HG03558 (cell line): Measurements from ENCODE around the gene CLDN6.
"Not testable (repeated sequence)": the region's sequence is repeated elsewhere in the genome, so short reads cannot be mapped to it uniquely, and the experiment has no call there.

ENCODE experiments used
- ATAC-seq: cut with Tn5 transposase; IDR thresholded peaks from one replicate; pipeline ENCODE4 v1.9.1; 2021; ENCODE audit warnings: moderate number of reproducible peaks; ENCODE audit not compliant: unreplicated experiment; ENCODE audit errors: extremely low read depth

The CLDN6 gene, protein sequence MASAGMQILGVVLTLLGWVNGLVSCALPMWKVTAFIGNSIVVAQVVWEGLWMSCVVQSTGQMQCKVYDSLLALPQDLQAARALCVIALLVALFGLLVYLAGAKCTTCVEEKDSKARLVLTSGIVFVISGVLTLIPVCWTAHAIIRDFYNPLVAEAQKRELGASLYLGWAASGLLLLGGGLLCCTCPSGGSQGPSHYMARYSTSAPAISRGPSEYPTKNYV

DNA sequence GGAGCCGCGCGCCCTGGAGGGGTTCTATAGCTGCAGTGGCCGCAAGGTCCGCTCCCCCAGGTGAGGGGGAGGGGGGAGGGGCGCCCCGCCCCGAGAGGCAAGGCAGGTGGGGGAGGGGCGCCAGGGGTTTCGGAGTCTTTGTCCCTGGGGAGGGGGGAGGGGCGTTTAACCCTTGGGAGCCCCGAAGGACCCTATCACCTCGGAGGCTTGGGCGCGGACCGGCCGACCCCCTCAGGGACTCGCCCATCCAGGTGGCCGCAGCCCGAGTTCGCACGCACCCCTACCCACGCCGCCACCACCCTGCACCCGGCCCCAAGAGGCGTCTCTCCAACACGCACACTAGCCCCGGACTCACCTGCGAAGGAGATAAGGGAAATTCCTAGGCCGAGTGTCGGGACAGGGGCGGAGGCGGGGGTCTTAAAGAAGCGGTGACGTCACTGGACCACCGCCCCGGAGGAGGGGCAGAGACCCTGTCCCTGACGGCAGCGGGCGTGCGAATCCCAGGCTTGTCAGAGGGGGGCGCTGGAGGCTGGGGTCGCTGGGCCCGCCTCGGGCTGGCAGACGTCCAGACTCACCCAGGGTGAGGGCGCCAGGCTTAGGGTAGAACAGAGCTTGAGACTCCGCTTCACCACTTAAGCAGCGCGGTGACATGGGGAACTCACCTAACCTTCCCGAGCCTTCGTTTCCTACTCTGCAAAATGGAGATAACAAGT lies at the start of gene CLDN6:
Gene CLDN6 (minus strand): TSS at position 390 of the 713 bp plus-strand sequence. CDS start 2,162 bp downstream, outside the sequence.
- no peak for ATAC-seq

DNA sequence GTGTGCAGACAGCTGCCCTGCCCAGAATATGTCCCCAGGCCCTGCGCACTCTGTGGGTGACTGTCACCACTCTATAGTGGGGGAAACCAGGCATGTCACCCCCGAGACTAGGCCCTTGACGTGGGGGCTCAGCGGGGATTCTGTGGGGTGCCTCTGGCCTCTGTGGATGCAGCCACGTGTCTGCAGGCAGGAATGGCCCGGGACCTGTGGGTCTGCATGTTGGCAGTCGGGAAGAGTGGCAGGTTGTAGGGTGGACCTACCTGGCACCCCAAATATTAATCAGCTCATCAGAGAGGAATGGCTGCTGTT lies 48.4 kb upstream of the CLDN6 start:
- ATAC-seq, result no peak

DNA sequence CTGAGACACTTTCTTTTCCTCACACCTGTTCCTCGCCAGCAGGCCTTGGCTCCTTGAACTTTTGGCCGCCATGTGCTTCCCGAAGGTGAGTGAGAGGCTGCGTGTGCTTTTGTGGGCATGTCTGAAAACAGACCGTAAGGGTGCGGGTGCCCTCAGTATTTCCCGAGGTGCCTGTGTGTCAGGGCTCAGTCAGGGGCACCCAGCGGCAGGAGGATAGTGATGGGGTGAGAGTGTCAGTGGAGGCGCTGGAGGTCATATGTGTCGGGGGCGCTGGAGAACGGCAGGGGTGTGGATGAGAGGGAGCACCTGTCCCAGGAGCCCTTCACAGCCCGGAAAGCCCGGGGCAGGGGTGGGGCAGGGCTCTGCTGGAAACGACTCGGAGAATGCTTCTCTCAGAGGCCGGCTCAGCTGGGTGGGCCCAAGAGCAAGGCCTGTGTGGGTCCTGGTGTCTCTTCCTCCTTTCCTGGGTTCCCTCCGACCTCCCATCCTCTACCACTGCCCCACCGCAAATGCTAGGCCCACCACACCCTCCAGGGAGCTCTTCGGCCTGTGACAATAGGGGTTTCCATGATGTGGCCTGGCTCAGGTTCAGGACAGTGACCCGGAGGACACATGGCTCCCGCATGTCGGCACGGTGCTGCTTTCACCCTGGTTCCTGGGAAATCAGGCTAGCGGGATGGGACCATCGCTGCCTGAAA lies 47.9 kb upstream of the CLDN6 start:
- ATAC-seq, result no peak

DNA sequence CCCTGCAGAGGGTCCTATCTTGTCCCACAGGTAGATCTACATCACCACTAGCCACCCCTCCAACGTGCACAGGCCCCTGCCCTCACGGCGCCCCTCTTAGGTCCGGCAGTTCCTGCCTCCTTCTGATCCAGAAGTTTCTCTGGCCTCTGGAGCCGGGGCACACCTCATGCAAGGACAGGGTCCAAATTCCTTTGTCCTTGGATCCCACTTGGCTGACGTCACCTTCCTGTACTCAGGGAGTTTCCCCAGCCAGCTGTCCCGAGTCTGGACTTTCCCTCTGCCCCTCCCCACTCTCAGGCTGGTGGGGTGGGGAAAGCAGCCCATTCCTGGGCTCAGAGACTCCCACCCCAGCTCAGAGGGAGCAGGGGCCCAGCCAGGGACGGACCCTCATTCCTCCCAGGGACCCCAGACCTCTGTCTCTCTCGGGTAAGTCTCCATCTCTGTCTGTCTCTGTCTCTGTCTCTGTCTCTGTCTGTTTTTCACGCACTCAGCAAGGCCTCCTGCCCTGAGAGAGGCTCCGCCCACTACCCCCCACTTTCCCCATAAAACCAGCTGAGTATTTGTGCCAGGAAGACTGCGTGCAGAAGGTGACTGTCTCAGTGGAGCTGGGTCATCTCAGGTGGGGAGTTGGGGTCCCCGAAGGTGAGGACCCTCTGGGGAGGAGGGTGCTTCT lies 47.2 kb upstream of the CLDN6 start, which contains the start of gene IL32:
Gene IL32 (plus strand): TSS at position 572 of the 673 bp plus-strand sequence. CDS start 172 bp downstream, outside the sequence.
- no peak for ATAC-seq

DNA sequence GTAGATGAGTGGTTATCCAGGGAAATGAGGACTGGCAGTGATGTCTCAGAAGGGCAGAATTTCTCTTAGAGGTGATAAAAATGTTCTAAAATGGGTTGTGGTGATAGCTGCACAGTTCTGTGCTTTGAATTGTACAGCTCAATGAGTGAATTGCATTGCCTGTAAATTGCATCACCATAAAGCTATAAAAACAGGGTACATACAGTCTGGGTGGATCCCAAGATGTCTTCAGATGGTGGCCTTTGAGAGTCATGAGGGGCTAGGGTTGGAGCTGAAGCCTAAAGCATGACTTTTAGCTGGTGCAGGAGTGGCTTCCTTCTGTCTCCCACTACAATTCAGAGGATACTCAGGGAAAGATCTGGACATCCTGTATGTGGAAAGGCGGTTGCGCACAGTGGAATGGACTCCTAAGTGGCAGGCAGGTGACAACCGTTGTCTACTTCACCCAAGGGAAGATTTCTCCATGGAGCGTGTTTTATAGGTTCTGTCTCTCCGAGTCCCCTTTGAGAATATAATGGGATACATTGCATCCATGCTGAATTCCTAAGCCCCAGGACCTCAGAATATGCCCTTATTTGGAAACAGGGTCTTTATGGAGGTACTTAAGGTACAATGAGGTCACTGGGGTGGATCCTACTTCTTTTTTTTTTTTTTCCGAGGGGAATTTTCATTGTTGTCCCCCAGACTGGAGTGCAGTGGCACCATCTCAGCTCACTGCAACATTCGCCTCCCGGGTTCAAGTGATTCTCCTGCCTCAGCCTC lies 45.8 kb upstream of the CLDN6 start:
- no peak for ATAC-seq

DNA sequence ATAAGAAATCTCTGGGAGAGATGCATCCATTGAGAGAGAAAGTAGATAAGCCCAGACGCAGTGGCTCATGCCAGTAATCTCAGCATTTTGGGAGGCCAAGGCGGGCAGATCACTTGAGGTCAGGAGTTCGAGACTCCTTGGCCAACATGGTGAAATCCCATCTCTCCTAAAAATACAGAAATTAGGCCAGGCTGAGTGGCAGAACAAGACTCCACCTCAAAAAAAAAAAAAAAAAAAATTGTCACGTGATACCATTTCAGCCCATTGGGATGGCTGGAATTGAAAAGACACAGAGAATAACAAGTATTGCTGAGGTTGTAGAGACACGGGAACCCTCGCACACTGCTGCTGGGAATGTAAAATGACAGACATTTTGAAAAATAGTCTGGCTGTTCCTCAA lies 44.6 kb upstream of the CLDN6 start:
- ATAC-seq, result no peak

DNA sequence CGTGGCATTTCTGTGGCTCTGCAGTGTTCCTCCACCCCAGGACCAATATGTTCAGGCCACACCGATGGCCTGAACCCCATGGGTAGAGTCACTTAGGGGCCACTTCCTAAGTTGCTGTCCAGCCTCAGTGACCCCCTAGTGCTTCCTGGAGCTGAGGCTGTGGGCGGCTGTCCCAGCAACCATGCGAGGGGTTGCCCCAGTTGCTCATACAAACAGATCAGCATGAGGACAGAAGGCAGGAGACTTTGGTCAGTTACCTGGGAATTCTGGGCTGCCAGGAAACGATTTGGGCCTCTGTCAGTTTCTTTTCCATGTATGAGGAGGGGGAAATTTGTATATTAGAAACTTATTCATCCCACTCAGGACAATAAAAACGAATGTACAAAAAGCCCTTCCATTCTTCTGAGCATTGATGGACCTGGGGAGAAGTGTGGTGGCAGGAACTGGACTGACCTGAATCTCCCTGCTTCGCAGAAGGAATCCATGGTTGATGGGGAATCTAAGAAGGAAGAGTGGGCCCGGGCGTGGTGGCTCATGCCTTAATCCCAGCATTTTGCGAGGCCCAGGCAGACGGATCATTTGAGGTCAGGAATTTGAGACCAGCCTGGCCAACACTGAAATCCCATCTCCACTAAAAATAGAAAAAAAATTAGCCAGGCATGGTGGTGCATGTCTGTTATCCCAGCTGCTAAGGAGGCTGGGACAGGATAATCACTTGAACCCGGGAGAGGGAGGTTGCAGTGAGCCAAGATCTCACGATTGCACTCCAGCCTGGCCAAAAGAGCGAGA lies 42.5 kb upstream of the CLDN6 start:
- no peak for ATAC-seq

DNA sequence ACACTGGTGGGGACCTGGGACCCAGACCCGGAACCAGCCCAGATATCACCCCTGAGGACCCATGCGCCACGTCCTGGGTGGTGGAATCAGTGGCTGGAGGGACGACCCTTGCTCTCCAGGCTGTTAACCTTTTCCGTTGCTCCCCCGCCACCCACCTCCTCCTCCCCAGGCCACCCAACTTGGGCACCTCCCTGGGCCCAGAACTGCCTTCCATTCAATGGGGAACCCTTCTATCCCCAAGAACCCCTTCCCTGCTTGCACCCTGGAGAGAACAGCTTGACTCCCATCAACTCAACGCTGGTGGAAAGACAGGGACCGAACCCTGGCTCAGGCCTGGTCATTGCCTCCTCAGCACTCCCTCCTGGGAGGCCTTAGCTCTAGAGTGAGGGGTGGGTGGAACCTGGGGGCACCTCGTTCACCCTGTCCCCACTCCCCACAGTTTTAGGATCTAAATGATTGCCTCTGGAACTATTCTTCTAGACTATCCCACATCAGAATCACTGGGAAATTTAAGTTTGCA lies 41.8 kb upstream of the CLDN6 start:
- ATAC-seq, result no peak

DNA sequence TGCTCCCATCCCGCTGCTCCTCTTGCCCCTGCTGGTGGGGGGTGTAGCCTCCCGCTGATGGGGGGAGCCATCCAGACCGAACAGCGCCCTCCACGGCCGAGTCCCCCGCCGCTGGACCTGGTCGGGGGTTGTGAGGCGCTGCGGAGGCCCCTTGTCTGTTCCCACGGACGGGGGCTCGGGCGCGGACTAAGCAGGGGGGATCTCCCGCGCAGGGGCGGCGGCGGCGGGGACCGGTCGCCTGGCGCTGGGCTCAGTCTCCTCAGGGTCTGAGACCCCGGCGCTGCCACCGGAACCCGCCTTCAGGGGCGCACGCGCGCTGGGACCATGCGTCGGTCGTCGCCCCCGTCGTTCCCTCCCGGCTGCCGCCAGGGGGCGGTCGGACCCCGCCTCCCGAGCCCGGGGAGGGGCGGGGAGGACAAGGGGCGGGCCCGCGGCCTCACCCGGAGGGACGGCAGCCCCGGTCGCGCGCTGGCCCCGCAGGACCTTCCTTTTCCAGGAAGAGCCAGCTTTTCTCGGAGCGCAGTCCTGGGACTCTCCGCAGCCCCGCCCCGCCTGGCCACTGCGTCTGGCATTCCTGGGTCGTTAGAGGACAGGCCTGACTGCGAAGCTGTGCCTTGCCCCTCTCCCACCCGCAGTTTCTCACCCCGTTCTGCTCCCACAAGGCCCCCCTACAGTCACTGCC lies 41.2 kb upstream of the CLDN6 start:
- ATAC-seq, result no peak

DNA sequence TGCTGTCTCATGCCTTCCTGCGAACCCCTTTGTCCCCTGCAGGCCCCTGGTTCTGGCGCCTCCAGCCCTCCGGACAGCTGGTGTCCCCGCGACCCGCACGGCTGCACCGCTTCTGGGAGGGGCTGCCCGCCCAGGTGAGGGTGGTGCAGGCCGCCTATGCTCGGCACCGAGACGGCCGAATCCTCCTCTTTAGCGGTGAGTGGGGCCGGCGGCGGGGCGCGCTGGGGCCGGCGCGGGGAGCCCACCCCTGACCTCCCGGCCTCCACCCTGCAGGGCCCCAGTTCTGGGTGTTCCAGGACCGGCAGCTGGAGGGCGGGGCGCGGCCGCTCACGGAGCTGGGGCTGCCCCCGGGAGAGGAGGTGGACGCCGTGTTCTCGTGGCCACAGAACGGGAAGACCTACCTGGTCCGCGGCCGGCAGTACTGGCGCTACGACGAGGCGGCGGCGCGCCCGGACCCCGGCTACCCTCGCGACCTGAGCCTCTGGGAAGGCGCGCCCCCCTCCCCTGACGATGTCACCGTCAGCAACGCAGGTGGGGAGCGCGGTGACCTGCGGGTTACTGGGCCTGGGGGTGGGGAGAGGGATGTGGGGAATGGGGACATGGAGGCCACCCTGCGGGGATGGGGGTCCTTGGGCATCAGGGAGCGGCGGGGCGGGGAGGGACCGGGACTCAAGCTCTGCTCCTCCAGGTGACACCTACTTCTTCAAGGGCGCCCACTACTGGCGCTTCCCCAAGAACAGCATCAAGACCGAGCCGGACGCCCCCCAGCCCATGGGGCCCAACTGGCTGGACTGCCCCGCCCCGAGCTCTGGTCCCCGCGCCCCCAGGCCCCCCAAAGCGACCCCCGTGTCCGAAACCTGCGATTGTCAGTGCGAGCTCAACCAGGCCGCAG lies 40.4 kb upstream of the CLDN6 start:
- ATAC-seq, result no peak

DNA sequence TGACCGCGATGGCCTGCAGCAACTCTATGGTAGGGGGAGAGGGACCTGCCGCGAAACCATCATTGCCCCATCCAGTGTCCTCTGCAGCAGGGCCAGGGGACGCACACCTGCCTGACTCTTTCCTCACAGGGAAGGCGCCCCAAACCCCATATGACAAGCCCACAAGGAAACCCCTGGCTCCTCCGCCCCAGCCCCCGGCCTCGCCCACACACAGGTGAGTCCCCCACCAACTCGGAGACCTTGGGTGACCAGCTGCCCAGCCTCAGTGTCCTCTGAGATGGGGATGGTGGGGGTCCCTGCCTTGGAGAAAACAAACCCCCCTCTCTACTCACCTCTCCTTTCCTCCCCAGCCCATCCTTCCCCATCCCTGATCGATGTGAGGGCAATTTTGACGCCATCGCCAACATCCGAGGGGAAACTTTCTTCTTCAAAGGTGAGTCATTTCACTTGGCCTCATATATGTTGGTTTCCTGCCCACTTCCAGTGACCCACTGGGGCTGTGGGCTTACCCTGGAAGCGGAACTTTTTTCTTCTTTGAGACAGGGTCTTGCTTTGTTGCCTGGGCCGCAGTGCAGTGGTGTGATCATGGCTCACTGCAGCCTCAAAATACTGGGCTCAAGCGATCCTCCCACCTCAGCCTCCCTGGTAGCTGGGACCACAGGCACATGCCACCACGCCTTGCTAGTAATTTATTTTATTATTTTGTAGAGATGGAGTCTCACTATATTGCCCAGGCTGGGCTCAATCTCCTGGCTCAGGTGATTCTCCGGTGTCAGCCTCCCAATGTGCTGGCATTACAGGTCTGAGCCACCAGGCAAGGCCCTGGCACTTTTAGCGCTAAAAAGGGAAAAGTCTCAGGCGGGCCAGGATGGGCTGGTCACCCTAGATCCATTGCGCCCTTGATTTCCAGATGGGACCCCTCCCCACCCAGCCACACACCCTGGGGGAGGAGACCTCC lies 39.5 kb upstream of the CLDN6 start:
- no peak for ATAC-seq

DNA sequence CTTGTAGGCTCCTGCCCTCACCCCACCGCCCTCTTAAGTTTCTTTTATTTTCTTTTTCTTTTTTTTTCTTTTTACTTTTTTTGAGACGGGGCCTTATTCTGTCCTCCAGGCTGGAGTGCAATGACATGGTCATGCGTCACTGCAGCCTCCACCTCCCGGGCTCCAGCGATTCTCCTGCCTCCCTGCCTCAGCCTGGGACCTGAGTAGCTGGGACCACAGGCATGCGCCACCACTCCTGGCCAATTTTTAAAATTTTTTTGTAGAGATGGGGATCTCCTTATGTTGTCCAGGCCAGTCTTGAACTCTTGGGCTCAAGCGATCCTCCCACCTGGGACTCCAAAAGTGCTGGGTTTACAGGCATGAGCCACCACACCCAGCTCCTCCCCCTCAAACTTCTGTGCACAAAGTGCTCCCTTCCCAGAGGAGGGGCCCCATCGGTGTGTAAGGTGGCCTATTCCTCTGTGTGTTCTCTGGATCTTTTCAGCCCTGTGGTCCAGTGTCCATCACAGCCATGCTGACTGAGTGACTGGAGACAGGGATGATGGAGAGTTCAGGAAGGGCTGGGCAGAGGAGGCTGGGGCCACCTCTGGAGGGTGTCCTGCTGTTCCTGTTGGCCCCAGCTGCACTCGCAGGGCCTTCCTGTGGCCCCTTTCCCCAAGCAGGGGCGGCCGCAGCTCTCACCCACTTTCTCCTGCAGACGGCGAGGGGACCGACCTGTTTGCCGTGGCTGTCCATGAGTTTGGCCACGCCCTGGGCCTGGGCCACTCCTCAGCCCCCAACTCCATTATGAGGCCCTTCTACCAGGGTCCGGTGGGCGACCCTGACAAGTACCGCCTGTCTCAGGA lies 38.6 kb upstream of the CLDN6 start:
- no peak for ATAC-seq

DNA sequence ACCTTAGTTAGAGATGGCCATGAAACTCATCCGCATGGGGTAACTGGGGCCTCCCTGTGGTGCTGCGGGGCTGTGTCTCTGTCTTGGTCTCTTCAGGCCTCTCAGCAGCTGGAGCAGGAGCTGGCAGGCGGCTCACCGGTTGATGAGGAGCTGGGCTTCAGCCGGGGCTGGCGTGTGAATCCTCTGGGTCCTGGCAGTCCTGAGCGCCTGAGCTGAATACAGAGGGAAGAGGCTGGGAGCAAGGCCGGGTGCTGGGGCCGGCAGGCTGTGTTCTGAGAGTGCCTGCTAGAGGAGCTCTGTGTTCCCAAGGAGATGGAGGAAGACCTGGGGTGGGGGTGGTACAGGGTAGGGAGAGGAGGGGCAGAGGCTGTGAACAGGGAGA lies 37.7 kb upstream of the CLDN6 start:
- not testable (repeated sequence) for ATAC-seq

DNA sequence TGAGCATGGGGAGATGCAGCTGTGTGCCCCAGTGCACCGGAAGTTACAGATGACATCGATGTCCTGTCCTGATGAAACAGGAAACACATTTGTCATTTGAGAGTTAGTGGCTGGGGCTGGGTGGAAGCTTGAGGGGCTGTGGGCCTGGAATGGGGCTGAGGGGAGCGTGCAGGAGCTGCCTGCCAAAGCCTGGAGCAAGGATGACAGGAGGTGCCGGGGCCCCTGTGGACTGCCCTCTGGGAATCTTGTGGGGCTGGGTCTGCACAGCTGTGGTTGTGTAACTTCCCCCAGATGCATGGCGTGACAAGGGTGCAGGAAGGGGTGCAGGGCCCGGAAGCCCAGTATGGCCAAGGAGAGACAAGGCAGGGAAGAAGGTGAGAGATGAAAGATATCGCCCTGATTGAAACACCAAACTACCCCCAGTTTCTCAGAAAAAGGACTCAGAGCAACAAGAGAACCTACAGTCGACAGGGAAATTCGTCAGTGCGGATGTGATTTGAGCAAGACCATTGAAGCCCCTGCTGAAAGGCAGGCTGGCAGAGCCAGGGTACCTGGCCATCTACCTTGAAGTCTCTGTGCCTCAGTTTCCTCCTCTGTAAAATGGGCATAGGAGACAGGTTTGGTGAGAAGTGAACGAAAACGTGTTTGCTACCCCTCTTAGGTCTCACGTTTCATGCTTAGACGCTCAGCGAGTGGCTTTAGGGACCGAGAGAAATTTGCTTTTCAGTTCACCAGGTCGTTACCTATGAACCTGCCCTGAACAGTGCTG lies 37.2 kb upstream of the CLDN6 start:
- ATAC-seq, result no peak

DNA sequence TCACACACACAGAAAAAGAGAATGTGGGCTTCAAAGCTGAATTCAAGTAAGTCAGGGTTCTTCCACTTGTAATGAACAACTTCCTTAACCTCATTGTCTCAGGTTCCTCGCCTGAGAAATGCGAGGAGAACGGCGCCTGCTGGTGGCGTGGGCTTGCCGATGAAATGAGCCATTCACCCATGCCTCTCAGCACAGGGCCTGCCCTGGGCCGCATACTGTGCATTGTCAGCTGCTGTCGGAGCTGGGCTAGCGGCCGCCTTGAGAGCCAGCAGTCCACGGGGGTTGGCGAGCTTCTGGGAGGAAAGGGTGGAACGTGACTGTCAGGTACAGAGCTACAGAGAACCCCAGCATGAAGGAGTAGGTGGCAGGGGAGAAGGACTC lies 35.3 kb upstream of the CLDN6 start:
- ATAC-seq, result not testable (repeated sequence)
